DOHH2 (cell line): ENCODE data around the gene RASGRP1.

Experiments
- H3F3A ChIP-seq: fragments of 200-600 bp; sonication (generic), shearing (Covaris generic); 2 replicates; pipeline ENCODE4 v1.6.0; 2016; ENCODE audit warnings: antibody characterized with exemption, mild to moderate bottlenecking; ENCODE audit not compliant: control insufficient read depth, insufficient read depth
- H3K27ac ChIP-seq: fragments of 200-600 bp; sonication (generic); 2 replicates; pipeline ENCODE4 v1.5.1; 2014; ENCODE audit warnings: low read depth, mild to moderate bottlenecking, low read length, moderate library complexity
- H3K27me3 ChIP-seq: fragments of 200-600 bp; sonication (generic); 2 replicates; pipeline ENCODE4 v1.6.1; 2014; ENCODE audit warnings: mild to moderate bottlenecking, low read length, mixed read lengths; ENCODE audit not compliant: control insufficient read depth
- H3K36me3 ChIP-seq: fragments of 200-600 bp; sonication (generic); 2 replicates; pipeline ENCODE4 v1.6.1; 2014; ENCODE audit warnings: mild to moderate bottlenecking, low read length, moderate library complexity, mixed read lengths; ENCODE audit not compliant: control insufficient read depth
- H3K4me1 ChIP-seq: fragments of 200-600 bp; sonication (generic); 2 replicates; pipeline ENCODE4 v1.6.1; 2014; ENCODE audit warnings: mild to moderate bottlenecking, low read length, mixed read lengths; ENCODE audit not compliant: control insufficient read depth
- H3K4me2 ChIP-seq: fragments of 200-600 bp; sonication (generic); 2 replicates; pipeline ENCODE4 v1.6.0; 2014; ENCODE audit warnings: mild to moderate bottlenecking, low read length, moderate library complexity
- H3K4me3 ChIP-seq: fragments of 200-600 bp; sonication (generic); 2 replicates; pipeline ENCODE4 v1.5.1; 2014; ENCODE audit warnings: mild to moderate bottlenecking, low read length, mixed read lengths
- H3K79me2 ChIP-seq: fragments of 200-600 bp; sonication (generic); 2 replicates; pipeline ENCODE4 v1.6.1; 2014; ENCODE audit warnings: mild to moderate bottlenecking, low read length, mixed read lengths; ENCODE audit not compliant: control insufficient read depth
- H3K9me2 ChIP-seq: fragments of 200-600 bp; sonication (generic); replicated peaks from 2 replicates; pipeline ENCODE4 v1.6.1; 2014; ENCODE audit warnings: mild to moderate bottlenecking, low read length, mixed read lengths; ENCODE audit not compliant: control insufficient read depth
- H3K9me3 ChIP-seq: fragments of 200-600 bp; sonication (generic); 2 replicates; pipeline ENCODE4 v1.6.1; 2014; ENCODE audit warnings: antibody characterized with exemption, low read length, mixed read lengths; ENCODE audit not compliant: control insufficient read depth, insufficient read depth
- H4K20me1 ChIP-seq: fragments of 200-600 bp; sonication (generic); 2 replicates; pipeline ENCODE4 v1.6.0; 2014; ENCODE audit warnings: low read depth, mild to moderate bottlenecking, antibody characterized with exemption, low read length, moderate library complexity; ENCODE audit not compliant: control insufficient read depth, insufficient read depth
- CTCF ChIP-seq: fragments of 200-600 bp; sonication (generic); IDR thresholded peaks from one replicate; pipeline ENCODE4 v1.5.1; 2014; ENCODE audit warnings: antibody characterized with exemption, mild to moderate bottlenecking, low read depth, low read length; ENCODE audit not compliant: poor library complexity, severe bottlenecking
- EZH2phosphoT487 ChIP-seq: fragments of 200-600 bp; sonication (generic); IDR thresholded peaks from 2 replicates; pipeline ENCODE4 v1.6.1; 2017; ENCODE audit warnings: borderline replicate concordance, mild to moderate bottlenecking, antibody characterized with exemption, low read length, moderate library complexity, mixed read lengths

RASGRP1 gene

DNA sequence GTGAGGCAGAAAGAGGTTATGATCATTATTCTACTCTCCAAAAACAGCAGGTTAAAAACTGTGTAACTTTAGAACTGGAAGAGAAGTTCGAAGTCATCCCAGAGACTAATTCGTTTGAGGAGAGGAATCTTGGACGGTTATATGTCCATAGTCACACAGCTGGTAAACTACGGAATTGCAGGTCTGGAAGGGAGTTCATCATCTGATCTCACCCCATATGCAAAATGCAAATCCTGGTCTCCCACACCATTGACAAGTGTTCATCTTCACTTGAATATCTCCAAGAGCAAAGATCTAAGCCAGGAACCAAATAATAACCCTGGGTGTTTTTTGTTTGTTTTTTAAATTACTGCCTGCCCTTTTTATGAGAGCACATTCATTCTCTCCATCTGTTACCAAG is 57.6 kb downstream of the RASGRP1 start:
- no peaks in the 10 kb centered on the region for H3K79me2 ChIP-seq
- H3K4me2 ChIP-seq: no peak overlapping the region
- no peaks in the 10 kb centered on the region for H3F3A ChIP-seq
- H3K4me1 ChIP-seq: no peaks in the 10 kb centered on the region
- TF ChIP-seq EZH2phosphoT487 (no peak), CTCF (no peak)
- H3K9me2 ChIP-seq: no peaks in the 10 kb centered on the region
- H4K20me1 ChIP-seq: no peaks in the 10 kb centered on the region
- no peaks in the 10 kb centered on the region for H3K27me3 ChIP-seq
- H3K9me3 ChIP-seq: no peaks in the 10 kb centered on the region
- H3K27ac ChIP-seq: no peak overlapping the region
- no peaks in the 10 kb centered on the region for H3K36me3 ChIP-seq
- no peak overlapping the region for H3K4me3 ChIP-seq

- Histone ChIP-seq H3K9me2 (no peaks in the 10 kb centered on the region), H3K79me2 (no peaks in the 10 kb centered on the region), H3K4me2 (no peak overlapping the region), H3K36me3 (no peaks in the 10 kb centered on the region), H3K9me3 (no peaks in the 10 kb centered on the region), H3F3A (no peaks in the 10 kb centered on the region), H4K20me1 (no peaks in the 10 kb centered on the region), H3K4me1 (no peaks in the 10 kb centered on the region), H3K27ac (no peak overlapping the region), H3K4me3 (no peak overlapping the region), H3K27me3 (no peaks in the 10 kb centered on the region)
- TF ChIP-seq EZH2phosphoT487 (no peak), CTCF (no peak)
Observed at GRCh38 chr15:38504680-38505467, 59.7 kb downstream of the RASGRP1 start.

DNA sequence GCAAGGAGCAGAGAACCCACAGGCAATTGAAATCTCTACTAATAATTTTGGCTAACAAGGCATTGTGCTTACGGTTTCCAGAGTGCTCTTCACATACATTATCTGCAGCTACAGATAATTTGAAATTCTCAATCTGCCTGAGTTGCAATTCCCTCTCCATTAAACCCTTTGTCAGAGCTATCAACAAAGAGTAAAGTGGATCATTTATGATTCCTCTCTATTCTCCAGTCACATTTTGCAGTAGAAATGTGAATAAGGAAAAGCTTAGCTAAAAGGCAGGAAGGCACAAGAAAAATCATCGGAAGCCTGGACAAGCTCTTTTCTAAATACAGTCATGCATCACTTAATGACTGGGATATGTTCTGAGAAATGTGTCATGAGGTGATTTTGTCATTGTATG is 61.1 kb downstream of the RASGRP1 start:
- no peak overlapping the region for H3K4me2 ChIP-seq
- H3K27ac ChIP-seq: no peak overlapping the region
- H3K9me3 ChIP-seq: no peaks in the 10 kb centered on the region
- no peak overlapping the region for H3K4me3 ChIP-seq
- H4K20me1 ChIP-seq: no peaks in the 10 kb centered on the region
- H3F3A ChIP-seq: no peaks in the 10 kb centered on the region
- no peaks in the 10 kb centered on the region for H3K9me2 ChIP-seq
- no peak for TF ChIP-seq CTCF
- no peak for TF ChIP-seq EZH2phosphoT487
- H3K4me1 ChIP-seq: no peaks in the 10 kb centered on the region
- H3K79me2 ChIP-seq: no peaks in the 10 kb centered on the region
- H3K27me3 ChIP-seq: no peaks in the 10 kb centered on the region
- no peaks in the 10 kb centered on the region for H3K36me3 ChIP-seq
